PC-3 (cell line): ENCODE results near the gene HCFC2.

Experiments used
- EZH2 ChIP-seq: fragments of 300-600 bp; sonication (generic); IDR thresholded peaks from one replicate; pipeline ENCODE4 v1.6.1; 2017; ENCODE audit warnings: antibody characterized with exemption, mild to moderate bottlenecking, low read length; ENCODE audit not compliant: unreplicated experiment
- TF ChIP-seq, protein P1 (sequence below): fragments of 300-600 bp; sonication (generic); conservative IDR thresholded peaks from 2 replicates; pipeline ENCODE4 v1.5.1; 2017; ENCODE audit warnings: antibody characterized with exemption, low read depth, mild to moderate bottlenecking, low read length

DNA sequence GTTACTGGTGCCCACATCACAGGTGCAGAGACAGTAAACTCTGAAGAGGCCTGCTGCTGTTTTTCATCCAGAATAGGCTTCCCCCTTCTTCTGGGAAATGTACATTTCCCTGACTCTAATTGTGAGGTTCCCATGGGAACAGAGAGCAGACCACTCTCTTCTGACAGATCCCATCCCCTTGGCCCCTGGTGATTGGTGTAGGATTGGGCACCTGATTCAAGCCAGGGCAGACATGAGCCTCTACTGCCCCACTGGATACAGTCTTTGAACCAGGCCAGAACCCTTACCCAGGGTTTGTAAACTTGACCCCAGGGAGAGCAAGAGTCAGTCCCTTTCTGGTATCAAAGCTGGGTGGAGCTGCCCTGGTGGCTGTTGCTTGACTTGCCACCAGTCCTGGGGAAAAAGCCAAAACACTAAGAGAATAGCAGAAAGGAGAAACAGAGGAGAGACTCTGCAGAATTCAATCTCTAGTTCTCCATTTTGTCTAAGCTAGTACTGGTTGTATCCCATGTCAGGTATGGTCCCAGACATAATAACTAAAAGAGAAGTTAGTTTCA is 88.4 kb downstream of the HCFC2 start:
- TF ChIP-seq, protein P1, sequence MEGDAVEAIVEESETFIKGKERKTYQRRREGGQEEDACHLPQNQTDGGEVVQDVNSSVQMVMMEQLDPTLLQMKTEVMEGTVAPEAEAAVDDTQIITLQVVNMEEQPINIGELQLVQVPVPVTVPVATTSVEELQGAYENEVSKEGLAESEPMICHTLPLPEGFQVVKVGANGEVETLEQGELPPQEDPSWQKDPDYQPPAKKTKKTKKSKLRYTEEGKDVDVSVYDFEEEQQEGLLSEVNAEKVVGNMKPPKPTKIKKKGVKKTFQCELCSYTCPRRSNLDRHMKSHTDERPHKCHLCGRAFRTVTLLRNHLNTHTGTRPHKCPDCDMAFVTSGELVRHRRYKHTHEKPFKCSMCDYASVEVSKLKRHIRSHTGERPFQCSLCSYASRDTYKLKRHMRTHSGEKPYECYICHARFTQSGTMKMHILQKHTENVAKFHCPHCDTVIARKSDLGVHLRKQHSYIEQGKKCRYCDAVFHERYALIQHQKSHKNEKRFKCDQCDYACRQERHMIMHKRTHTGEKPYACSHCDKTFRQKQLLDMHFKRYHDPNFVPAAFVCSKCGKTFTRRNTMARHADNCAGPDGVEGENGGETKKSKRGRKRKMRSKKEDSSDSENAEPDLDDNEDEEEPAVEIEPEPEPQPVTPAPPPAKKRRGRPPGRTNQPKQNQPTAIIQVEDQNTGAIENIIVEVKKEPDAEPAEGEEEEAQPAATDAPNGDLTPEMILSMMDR: no peak
- no peak for TF ChIP-seq EZH2
